Keratinocyte (primary cell): Measurements from ENCODE around the gene SNPH. TPM values are rescaled to one million over a fixed set of nuclear protein-coding genes. Genes with fewer than 3 reads are reported as not detected.

Experiments used
- DNase-seq: peaks from one replicate; pipeline ENCODE4 v3.0.0-alpha.2; 2011; ENCODE audit warnings: low read depth, missing footprints, low spot score
- FAIRE-seq: peaks from 2 replicates; lab custom pipeline; 2011; peaks lifted over from hg19 to GRCh38; lab: Jason Lieb, UNC
- H2AFZ ChIP-seq: 2 replicates; pipeline ENCODE4 v1.6.0; 2012; ENCODE audit warnings: low read length, control low read depth, inconsistent platforms; ENCODE audit not compliant: control insufficient read depth
- H3K27ac ChIP-seq: 2 replicates; pipeline ENCODE4 v1.5.1; 2011; ENCODE audit warnings: low read length; ENCODE audit not compliant: control insufficient read depth, insufficient read depth
- H3K27me3 ChIP-seq: 3 replicates; pipeline ENCODE4 v1.6.0; 2011; ENCODE audit warnings: low read length; ENCODE audit not compliant: control insufficient read depth, insufficient read depth; ENCODE audit errors: extremely low read depth
- H3K36me3 ChIP-seq, 2 experiments: 2 replicates in 1 of 2; 3 replicates in 1 of 2; pipeline ENCODE4 v1.5.1; 2011; ENCODE audit warnings: low read length in 2 of 2, mild to moderate bottlenecking in 1 of 2; ENCODE audit not compliant: control insufficient read depth in 2 of 2, insufficient read depth in 2 of 2; ENCODE audit errors: extremely low read depth in 1 of 2
- H3K4me1 ChIP-seq: 3 replicates; pipeline ENCODE4 v1.5.1; 2011; ENCODE audit warnings: low read length; ENCODE audit not compliant: control insufficient read depth, insufficient read depth; ENCODE audit errors: extremely low read depth
- H3K4me2 ChIP-seq: 3 replicates; pipeline ENCODE4 v1.6.0; 2011; ENCODE audit warnings: low read depth, low read length; ENCODE audit not compliant: control insufficient read depth, insufficient read depth; ENCODE audit errors: extremely low read depth
- H3K4me3 ChIP-seq, 3 experiments: fragments of 200-600 bp in 1 of 3; sonication (generic) in 1 of 3; 2 replicates in 2 of 3; 3 replicates in 1 of 3; pipeline ENCODE4 v1.5.1; 2011 to 2016; ENCODE audit warnings: low read length in 3 of 3, mild to moderate bottlenecking in 3 of 3, control low read depth in 2 of 3, inconsistent platforms in 1 of 3, low read depth in 1 of 3, mixed read lengths in 1 of 3, mixed run types in 1 of 3, moderate library complexity in 1 of 3; ENCODE audit not compliant: control insufficient read depth in 2 of 3, insufficient read depth in 2 of 3; ENCODE audit errors: extremely low read depth in 1 of 3
- H3K79me2 ChIP-seq: 2 replicates; pipeline ENCODE4 v1.6.0; 2012; ENCODE audit warnings: low read length; ENCODE audit not compliant: control insufficient read depth, insufficient read depth
- H3K9ac ChIP-seq: 3 replicates; pipeline ENCODE4 v1.6.0; 2011; ENCODE audit warnings: low read length; ENCODE audit not compliant: control insufficient read depth, insufficient read depth; ENCODE audit errors: extremely low read depth
- H3K9me1 ChIP-seq: 3 replicates; pipeline ENCODE4 v1.6.0; 2011; ENCODE audit warnings: low read length; ENCODE audit not compliant: control insufficient read depth, insufficient read depth; ENCODE audit errors: extremely low read depth
- H3K9me3 ChIP-seq: 2 replicates; pipeline ENCODE4 v1.5.1; 2012; ENCODE audit warnings: low read depth, low read length; ENCODE audit not compliant: control insufficient read depth
- H4K20me1 ChIP-seq: 3 replicates; pipeline ENCODE4 v1.6.0; 2011; ENCODE audit warnings: low read length; ENCODE audit not compliant: control insufficient read depth, insufficient read depth; ENCODE audit errors: extremely low read depth
- EZH2 ChIP-seq: IDR thresholded peaks from one replicate; pipeline ENCODE4 v1.6.1; 2012; ENCODE audit warnings: inconsistent platforms, mild to moderate bottlenecking, low read length, moderate library complexity
- dilution Hi-C: fragments of 300-500 bp; cut with MboI; formaldehyde crosslinking; loops from one replicate; pipeline ENCODE4 v1.7.0; 2020; ENCODE audit warnings: low sequenced_read_pairs; ENCODE audit not compliant: extremely low pct_ligation_motif_present
- polyA plus RNA-seq, 5 experiments: library from polyadenylated mRNA; depleted of rRNA in 3 of 5; stranded (reverse) in 3 of 5; stranded (forward) in 1 of 5; unstranded in 1 of 5; fragments of >200 nt; gene quantifications; 1 replicate in 1 of 5; 2 replicates in 3 of 5; 3 replicates in 1 of 5; pipeline versions ENCODE4 v1.2.1 to v1.2.3, GENCODE V29; 2011 to 2012; ENCODE audit warnings: missing spikeins in 2 of 5, low read depth in 1 of 5, low replicate concordance in 1 of 5
- TF ChIP-seq, protein P1 (sequence below), 3 experiments: IDR thresholded peaks in 1 of 3; conservative IDR thresholded peaks in 1 of 3; optimal IDR thresholded peaks in 1 of 3; 2 replicates in 2 of 3; 3 replicates in 1 of 3; pipeline versions ENCODE3 to v1.5.1; 2011; ENCODE audit warnings: low read length in 3 of 3, mild to moderate bottlenecking in 3 of 3, moderate library complexity in 2 of 3, control low read depth in 1 of 3, inconsistent platforms in 1 of 3; ENCODE audit not compliant: insufficient read depth in 2 of 3; ENCODE audit errors: extremely low read depth in 1 of 3

Gene SNPH
- polyA plus RNA-seq, 1 donor (not counting 4 experiments of a cell fraction or from before 2014, with no cell fraction given), result 1.3 TPM

DNA sequence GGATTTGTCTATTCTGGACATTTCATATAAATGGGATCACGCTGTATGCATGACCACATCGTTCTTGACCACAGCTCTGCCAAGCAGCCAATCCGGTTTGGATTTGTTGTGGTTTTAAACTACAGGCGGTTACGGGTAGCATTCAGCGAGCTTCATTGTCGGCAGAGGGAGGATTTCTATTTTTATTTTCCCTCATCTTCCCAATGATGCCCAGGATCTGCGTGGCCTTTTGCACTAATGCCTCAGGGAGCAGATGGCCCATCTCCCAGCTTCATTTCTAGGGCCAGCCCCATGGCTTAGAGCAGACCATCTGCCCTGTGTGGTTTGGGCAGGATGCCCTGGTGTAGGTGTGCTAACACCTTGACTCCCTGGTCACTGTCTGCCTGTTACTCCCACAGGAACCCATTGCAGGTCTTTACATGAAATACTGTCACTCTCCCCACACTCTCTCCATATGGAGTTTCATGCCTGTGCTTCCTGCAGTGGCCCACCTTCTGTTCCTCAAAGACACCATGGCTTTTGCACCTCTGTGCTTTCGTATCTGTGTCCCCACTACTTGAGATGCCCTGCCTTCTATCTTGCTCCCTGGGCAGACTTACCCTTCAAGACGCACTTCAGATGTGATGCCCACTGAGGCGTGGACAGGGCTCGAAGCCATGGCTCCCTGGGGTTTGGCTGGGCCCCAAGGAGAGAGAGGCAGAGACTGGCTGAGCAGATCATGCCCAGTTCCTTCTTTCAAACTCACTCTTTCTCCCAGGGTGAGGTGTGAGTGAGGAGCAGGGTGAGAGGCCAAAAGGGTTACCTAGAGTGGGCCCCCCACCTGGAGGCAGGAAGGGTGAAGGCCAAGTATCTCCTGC is 36.8 kb downstream of the SNPH start:
- Histone ChIP-seq H3K9me1 (no peaks in the 10 kb centered on the region), H3K4me2 (no peak overlapping the region), H3K4me3 (no peak overlapping the region), H3K36me3 (peaks cover 0 to 9% of the 10 kb centered on the region in 2 experiments), H3K79me2 (no peaks in the 10 kb centered on the region), H2AFZ (no peak overlapping the region), H3K9ac (no peak overlapping the region), H4K20me1 (no peaks in the 10 kb centered on the region), H3K27ac (no peak overlapping the region), H3K27me3 (no peaks in the 10 kb centered on the region), H3K4me1 (peaks cover 9% of the 10 kb centered on the region), H3K9me3 (no peaks in the 10 kb centered on the region)
- DNase-seq (no peak), FAIRE-seq (no peak)
- dilution Hi-C loops, result no loop called here
- no peak for TF ChIP-seq EZH2

DNA sequence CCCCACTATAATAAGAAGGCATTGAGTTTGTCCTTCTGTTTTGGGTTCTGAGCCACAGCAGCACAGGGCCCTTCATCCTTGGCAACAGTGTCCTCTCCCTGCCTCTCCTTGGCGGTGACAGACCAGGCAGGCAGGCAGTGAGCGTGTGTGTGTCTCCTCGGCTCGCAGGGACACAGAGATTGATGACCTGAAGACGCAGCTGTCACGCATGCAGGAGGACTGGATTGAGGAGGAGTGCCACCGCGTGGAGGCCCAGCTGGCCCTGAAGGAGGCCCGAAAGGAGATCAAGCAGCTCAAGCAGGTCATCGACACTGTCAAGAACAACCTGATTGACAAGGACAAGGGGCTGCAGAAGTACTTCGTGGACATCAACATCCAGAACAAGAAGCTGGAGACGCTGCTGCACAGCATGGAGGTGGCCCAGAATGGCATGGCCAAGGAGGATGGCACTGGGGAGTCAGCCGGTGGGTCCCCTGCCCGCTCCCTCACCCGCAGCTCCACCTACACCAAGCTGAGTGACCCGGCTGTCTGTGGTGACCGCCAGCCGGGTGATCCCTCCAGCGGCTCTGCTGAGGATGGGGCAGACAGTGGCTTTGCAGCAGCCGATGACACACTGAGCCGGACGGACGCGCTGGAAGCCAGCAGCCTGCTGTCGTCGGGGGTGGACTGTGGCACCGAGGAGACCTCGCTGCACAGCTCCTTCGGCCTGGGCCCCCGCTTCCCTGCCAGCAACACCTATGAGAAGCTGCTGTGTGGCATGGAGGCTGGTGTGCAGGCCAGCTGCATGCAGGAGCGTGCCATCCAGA is 38.8 kb downstream of the SNPH start:
- Histone ChIP-seq H3K36me3 (peaks cover 0 to 11% of the 10 kb centered on the region in 2 experiments), H4K20me1 (no peaks in the 10 kb centered on the region), H2AFZ (no peak overlapping the region), H3K27ac (no peak overlapping the region), H3K9me3 (no peaks in the 10 kb centered on the region), H3K4me1 (peaks cover 9% of the 10 kb centered on the region), H3K4me3 (no peak overlapping the region), H3K4me2 (no peak overlapping the region), H3K9ac (no peak overlapping the region), H3K9me1 (no peaks in the 10 kb centered on the region), H3K79me2 (no peaks in the 10 kb centered on the region), H3K27me3 (no peaks in the 10 kb centered on the region)
- no peak for DNase-seq
- dilution Hi-C loops, result no loop called here
- no peak for TF ChIP-seq EZH2
- TF ChIP-seq, protein P1, sequence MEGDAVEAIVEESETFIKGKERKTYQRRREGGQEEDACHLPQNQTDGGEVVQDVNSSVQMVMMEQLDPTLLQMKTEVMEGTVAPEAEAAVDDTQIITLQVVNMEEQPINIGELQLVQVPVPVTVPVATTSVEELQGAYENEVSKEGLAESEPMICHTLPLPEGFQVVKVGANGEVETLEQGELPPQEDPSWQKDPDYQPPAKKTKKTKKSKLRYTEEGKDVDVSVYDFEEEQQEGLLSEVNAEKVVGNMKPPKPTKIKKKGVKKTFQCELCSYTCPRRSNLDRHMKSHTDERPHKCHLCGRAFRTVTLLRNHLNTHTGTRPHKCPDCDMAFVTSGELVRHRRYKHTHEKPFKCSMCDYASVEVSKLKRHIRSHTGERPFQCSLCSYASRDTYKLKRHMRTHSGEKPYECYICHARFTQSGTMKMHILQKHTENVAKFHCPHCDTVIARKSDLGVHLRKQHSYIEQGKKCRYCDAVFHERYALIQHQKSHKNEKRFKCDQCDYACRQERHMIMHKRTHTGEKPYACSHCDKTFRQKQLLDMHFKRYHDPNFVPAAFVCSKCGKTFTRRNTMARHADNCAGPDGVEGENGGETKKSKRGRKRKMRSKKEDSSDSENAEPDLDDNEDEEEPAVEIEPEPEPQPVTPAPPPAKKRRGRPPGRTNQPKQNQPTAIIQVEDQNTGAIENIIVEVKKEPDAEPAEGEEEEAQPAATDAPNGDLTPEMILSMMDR (optimal IDR thresholded peaks at IDR 0.05 in 1 of 3, IDR thresholded peaks at IDR 0.05 in 1 of 3, conservative IDR thresholded peaks at IDR 0.05 in 1 of 3; ENCODE audit: extremely low read depth in 1 of 3, insufficient read depth in 2 of 3, low read length in 3 of 3), result no peak
- no peak for FAIRE-seq
